Bronchial epithelial cell (primary cell): ENCODE measurements around the gene PI4K2A. TPM values are rescaled to one million over a fixed set of nuclear protein-coding genes. Genes with fewer than 3 reads are reported as not detected.
A peak's percentile ranks its signal among the peaks of the same experiment; 100 is the strongest.

Source experiments
- DNase-seq: peaks from one replicate; pipeline ENCODE4 v3.0.0-alpha.2; 2010; ENCODE audit warnings: low read depth
- FAIRE-seq: peaks from 2 replicates; lab custom pipeline; 2011; peaks lifted over from hg19 to GRCh38; lab: Jason Lieb, UNC
- H3K27me3 ChIP-seq: 2 replicates; pipeline ENCODE4 v1.5.1; 2011; ENCODE audit warnings: low read length; ENCODE audit not compliant: control insufficient read depth, insufficient read depth
- H3K36me3 ChIP-seq: 2 replicates; pipeline ENCODE4 v1.5.1; 2011; ENCODE audit warnings: low read length; ENCODE audit not compliant: control insufficient read depth, insufficient read depth
- H3K4me3 ChIP-seq: 2 replicates; pipeline ENCODE4 v1.5.1; 2011; ENCODE audit warnings: mild to moderate bottlenecking, low read depth, low read length, control low read depth
- total RNA-seq: library from RNA; depleted of rRNA; stranded (reverse); fragments of >200 nt; gene quantifications from 2 replicates; pipeline ENCODE4 v1.2.1, GENCODE V29; 2014
- TF ChIP-seq, protein P1 (sequence below): IDR thresholded peaks from 2 replicates; pipeline ENCODE4 v1.5.1; 2011; ENCODE audit warnings: mild to moderate bottlenecking, moderate library complexity, low read length, control low read depth, inconsistent platforms; ENCODE audit not compliant: insufficient read depth, severe bottlenecking

Gene PI4K2A
- total RNA-seq, 1 donor from 2014 or later, result 33.7 TPM

DNA sequence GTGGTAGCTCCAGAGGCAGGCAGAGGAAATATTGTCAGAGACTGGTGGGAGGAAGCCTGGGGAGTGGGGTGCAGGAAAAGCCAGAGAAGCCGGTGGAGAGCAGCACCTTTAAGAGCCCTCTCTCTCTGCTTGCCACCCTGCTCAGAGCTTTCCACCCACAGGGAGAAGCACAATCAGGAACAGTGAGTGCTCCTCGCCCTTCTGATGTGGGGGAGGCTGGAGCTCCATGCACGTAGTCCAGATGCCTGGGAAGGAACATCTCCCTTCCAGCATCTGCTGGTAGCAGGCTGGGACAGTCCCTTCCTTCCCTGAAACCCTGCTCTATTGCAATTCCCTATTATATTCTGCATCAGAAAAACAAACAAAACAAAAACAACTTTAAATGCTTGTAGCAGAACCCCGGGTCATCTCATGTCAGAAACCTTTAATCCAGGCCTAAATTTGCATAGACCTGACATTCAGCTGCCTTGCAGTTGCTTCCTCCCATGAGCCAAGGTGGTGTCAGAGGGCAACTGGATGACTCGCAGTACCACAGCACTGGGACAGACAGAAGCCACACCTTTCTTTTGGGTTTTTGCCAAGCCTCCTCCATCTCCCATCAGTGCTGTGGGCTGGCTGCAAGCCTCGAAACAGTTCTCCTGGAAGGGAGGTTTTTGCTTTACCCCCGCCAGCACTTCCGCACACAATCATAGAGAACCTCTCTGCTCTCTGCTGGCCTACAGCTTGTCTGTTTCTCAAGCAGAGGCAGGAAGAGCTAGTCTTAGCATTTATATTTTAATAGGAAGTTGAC, 33.5 kb downstream of the PI4K2A start:
- DNase-seq, result peak; percentile 56

DNA sequence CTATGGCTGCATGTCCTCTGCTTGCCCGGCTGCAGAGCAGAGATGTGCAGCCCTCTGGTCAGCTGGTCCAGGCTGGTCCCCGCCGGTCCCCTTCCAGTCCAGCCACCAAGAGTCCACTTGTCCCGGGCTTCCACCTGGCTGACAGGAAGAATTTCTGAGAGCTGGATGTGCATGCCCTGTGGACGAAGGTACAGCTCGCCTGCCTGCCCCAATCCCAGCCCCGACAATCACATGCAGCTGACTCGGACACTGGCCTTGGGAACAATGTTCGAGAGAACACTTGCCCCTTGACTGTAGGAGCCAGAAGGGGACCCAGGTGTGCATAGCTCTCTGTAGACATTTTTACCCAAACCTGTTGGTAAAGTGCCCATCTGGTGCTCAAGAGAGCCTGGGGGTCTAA, 34.8 kb downstream of the PI4K2A start:
- Histone ChIP-seq H3K27me3 (no peaks in the 10 kb centered on the region), H3K36me3 (peaks cover 38% of the 10 kb centered on the region), H3K4me3 (no peak overlapping the region)
- TF ChIP-seq, protein P1, sequence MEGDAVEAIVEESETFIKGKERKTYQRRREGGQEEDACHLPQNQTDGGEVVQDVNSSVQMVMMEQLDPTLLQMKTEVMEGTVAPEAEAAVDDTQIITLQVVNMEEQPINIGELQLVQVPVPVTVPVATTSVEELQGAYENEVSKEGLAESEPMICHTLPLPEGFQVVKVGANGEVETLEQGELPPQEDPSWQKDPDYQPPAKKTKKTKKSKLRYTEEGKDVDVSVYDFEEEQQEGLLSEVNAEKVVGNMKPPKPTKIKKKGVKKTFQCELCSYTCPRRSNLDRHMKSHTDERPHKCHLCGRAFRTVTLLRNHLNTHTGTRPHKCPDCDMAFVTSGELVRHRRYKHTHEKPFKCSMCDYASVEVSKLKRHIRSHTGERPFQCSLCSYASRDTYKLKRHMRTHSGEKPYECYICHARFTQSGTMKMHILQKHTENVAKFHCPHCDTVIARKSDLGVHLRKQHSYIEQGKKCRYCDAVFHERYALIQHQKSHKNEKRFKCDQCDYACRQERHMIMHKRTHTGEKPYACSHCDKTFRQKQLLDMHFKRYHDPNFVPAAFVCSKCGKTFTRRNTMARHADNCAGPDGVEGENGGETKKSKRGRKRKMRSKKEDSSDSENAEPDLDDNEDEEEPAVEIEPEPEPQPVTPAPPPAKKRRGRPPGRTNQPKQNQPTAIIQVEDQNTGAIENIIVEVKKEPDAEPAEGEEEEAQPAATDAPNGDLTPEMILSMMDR, result no peak
- DNase-seq, result no peak
- no peak for FAIRE-seq

More for the DNA sequence above, 33.5 kb downstream of the PI4K2A start:
- H3K4me3 ChIP-seq, result no peak overlapping the region
- TF ChIP-seq, protein P1, result no peak
- peaks cover 37% of the 10 kb centered on the region for H3K36me3 ChIP-seq
- no peaks in the 10 kb centered on the region for H3K27me3 ChIP-seq
- no peak for FAIRE-seq

DNA sequence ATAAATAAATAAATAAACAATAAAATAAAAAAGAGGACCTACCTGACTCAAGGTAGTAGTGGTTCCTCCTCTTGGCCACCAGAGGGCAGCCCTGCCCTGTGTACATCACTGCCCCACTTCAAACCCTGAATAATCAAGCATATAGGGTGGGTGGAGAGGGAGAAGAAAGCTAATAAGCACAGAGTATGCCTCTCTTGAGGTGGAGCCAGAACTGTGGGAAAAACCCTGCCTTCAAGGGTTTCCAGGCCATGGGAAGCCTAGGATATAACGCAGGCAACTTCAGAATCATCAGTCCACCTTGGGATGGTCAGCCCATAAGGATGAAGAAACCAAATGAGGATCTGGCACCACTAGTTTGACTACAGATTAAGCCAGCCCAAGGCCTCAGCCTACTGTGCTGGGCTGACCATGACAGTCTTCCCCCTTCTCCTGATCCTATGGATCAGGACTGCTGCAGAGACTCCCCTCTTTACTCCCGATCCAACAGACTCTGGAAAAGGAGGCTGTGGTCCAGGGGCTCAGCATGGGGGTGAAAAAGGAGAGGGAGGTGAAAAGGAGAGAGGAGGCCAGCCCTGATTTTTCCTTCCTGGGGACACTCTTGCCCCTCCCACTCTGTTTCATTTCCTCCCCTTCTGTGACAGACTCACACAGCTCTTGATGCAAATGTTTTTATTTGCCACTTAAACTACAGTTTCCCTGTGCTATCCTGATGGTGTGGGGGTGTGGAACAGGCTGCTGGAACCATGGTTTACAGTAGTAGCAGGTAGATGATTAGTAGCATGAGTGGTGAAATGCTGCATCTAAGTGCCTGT, 36.5 kb downstream of the PI4K2A start:
- TF ChIP-seq, protein P1, result peak; percentile 71
- Histone ChIP-seq H3K4me3 (no peak overlapping the region), H3K36me3 (peaks cover 38% of the 10 kb centered on the region), H3K27me3 (no peaks in the 10 kb centered on the region)
- no peak for FAIRE-seq
- DNase-seq, result peak; percentile 65

DNA sequence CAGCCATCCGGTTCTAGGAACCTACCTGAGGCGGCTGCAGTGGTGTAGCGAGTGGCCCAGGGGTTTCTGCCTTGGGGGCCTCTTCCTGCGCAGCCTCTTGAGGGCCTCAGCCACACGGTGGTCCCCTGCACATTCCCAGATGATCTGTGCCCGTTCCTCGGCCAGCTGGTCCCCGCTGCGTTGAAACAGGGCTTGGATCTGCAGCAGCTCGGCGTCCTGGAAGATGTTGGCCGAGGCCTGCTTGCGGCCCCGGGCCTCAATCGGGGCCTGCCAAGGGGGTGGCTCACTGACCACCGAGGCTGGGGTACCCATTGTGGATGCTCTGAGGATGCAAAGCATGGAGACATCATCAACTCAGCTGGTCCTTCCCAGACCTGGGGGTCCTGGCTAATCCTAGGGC, 39.1 kb downstream of the PI4K2A start:
- FAIRE-seq, result no peak
- TF ChIP-seq, protein P1, result no peak
- Histone ChIP-seq H3K4me3 (no peak overlapping the region), H3K36me3 (peaks cover 27% of the 10 kb centered on the region), H3K27me3 (no peaks in the 10 kb centered on the region)
- DNase-seq, result no peak

DNA sequence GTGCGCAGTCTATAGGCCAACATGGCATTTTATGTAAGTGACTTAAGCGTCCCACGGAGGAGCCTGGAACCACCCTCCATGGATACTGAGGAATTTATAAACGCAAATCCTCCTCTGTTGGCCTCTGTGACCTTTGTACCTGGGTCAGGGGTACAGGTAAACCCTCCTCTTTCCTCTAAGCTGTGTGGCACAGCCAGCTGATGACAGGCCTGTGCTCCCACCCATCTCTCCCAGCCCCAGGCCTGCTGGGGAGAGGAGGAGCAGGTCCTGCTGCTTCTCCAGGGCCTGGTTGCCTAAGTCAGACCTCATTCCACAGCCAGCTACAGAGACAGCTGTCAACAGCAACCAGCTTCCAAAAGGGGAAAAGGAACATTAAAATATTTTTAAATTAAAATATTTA, 41.6 kb downstream of the PI4K2A start:
- no peak for DNase-seq

More for the DNA sequence above, 41.6 kb downstream of the PI4K2A start:
- H3K36me3 ChIP-seq, result peaks cover 21% of the 10 kb centered on the region
- H3K27me3 ChIP-seq, result no peaks in the 10 kb centered on the region
- no peak for FAIRE-seq
- TF ChIP-seq, protein P1, result no peak
- no peak overlapping the region for H3K4me3 ChIP-seq
